SK-N-SH (cell line): Measurements from ENCODE around the gene SPPL2C.

Source experiments
- ELF1 ChIP-seq: IDR thresholded peaks from 2 replicates; pipeline ENCODE4 v1.4.0; 2012
- EZH2phosphoT487 ChIP-seq: fragments of 200-600 bp; sonication (generic); IDR thresholded peaks from 2 replicates; pipeline ENCODE4 v1.6.1; 2017; ENCODE audit warnings: low read depth, mixed run types, mild to moderate bottlenecking, antibody characterized with exemption, moderate library complexity, borderline replicate concordance
- FOSL2 ChIP-seq: IDR thresholded peaks from 2 replicates; pipeline ENCODE4 v1.4.0; 2012; ENCODE audit warnings: low read depth, mild to moderate bottlenecking, moderate library complexity, borderline replicate concordance
- RFX5 ChIP-seq: IDR thresholded peaks from 2 replicates; pipeline ENCODE4 v1.6.1; 2012; ENCODE audit warnings: mild to moderate bottlenecking, improper control_type of control experiment, low read length
- SMC3 ChIP-seq: IDR thresholded peaks from 2 replicates; pipeline ENCODE4 v1.6.1; 2012; ENCODE audit warnings: low read depth, low read length, improper control_type of control experiment
- TAF1 ChIP-seq: IDR thresholded peaks from 2 replicates; pipeline ENCODE4 v1.6.1; 2012; ENCODE audit warnings: low read depth, mild to moderate bottlenecking, low read length, moderate library complexity, borderline replicate concordance
- TCF12 ChIP-seq: IDR thresholded peaks from 2 replicates; pipeline ENCODE4 v1.4.0; 2012
- YY1 ChIP-seq: IDR thresholded peaks from 2 replicates; pipeline ENCODE4 v1.4.0; 2012; ENCODE audit warnings: low read depth, mild to moderate bottlenecking
- TF ChIP-seq, protein P1 (sequence below): fragments of 200-600 bp; sonication (generic); IDR thresholded peaks from 2 replicates; pipeline ENCODE4 v1.6.1; 2017; ENCODE audit warnings: antibody characterized with exemption, mild to moderate bottlenecking, moderate library complexity

DNA sequence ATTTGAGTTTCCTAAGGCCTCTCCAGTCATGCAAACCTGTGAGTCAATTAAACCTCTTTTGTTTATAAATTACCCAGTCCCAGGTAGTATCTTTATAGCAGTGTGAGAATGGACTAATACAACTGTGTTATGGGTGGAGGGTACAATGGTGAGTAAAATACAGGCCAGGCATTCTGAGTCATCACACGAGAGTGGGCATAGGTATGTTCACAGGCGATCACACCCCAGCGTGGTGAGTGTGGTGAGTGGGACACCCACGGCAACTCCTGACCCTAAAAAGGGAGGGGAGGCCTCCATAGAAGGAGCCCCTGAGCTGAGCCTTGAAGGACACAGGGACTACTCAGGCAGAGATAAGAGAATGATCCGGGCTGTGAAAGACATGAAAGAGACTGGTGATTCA, 27.0 kb downstream of the SPPL2C start:
- TF ChIP-seq, protein P1, sequence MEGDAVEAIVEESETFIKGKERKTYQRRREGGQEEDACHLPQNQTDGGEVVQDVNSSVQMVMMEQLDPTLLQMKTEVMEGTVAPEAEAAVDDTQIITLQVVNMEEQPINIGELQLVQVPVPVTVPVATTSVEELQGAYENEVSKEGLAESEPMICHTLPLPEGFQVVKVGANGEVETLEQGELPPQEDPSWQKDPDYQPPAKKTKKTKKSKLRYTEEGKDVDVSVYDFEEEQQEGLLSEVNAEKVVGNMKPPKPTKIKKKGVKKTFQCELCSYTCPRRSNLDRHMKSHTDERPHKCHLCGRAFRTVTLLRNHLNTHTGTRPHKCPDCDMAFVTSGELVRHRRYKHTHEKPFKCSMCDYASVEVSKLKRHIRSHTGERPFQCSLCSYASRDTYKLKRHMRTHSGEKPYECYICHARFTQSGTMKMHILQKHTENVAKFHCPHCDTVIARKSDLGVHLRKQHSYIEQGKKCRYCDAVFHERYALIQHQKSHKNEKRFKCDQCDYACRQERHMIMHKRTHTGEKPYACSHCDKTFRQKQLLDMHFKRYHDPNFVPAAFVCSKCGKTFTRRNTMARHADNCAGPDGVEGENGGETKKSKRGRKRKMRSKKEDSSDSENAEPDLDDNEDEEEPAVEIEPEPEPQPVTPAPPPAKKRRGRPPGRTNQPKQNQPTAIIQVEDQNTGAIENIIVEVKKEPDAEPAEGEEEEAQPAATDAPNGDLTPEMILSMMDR = no peak
- TF ChIP-seq FOSL2 (no peak), EZH2phosphoT487 (no peak), TAF1 (no peak), RFX5 (no peak), YY1 (no peak), ELF1 (no peak), SMC3 (no peak), TCF12 (no peak)
